Measurements from ENCODE around the gene STAT2. TPM values are rescaled to one million over a fixed set of nuclear protein-coding genes. Genes with fewer than 3 reads are reported as not detected.
"Not testable (repeated sequence)": the region's sequence is repeated elsewhere in the genome, so short reads cannot be mapped to it uniquely, and the experiment has no call there.

STAT2 gene
- total RNA-seq, 1 donor: 280 TPM

GRCh38 chr12:56361487-56362129 is 1.7 kb upstream of the STAT2 start:
- no peak overlapping the region for H3K4me3 ChIP-seq (ENCODE audit: low read depth, low read length)
- DNase-seq (ENCODE audit: low read depth): no peak
- TF ChIP-seq, protein P1, sequence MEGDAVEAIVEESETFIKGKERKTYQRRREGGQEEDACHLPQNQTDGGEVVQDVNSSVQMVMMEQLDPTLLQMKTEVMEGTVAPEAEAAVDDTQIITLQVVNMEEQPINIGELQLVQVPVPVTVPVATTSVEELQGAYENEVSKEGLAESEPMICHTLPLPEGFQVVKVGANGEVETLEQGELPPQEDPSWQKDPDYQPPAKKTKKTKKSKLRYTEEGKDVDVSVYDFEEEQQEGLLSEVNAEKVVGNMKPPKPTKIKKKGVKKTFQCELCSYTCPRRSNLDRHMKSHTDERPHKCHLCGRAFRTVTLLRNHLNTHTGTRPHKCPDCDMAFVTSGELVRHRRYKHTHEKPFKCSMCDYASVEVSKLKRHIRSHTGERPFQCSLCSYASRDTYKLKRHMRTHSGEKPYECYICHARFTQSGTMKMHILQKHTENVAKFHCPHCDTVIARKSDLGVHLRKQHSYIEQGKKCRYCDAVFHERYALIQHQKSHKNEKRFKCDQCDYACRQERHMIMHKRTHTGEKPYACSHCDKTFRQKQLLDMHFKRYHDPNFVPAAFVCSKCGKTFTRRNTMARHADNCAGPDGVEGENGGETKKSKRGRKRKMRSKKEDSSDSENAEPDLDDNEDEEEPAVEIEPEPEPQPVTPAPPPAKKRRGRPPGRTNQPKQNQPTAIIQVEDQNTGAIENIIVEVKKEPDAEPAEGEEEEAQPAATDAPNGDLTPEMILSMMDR (IDR thresholded peaks at IDR 0.05; ENCODE audit: insufficient read depth, low read length): no peak

- peak; percentile 89 for DNase-seq (ENCODE audit: low read depth)
- peak overlapping the region; percentile 78 for H3K4me3 ChIP-seq (ENCODE audit: low read depth, low read length)
- TF ChIP-seq, protein P1 (IDR thresholded peaks at IDR 0.05; ENCODE audit: insufficient read depth, low read length): no peak
These were observed 923 bp downstream of the STAT2 start for GRCh38 chr12:56358836-56359532.

DNA sequence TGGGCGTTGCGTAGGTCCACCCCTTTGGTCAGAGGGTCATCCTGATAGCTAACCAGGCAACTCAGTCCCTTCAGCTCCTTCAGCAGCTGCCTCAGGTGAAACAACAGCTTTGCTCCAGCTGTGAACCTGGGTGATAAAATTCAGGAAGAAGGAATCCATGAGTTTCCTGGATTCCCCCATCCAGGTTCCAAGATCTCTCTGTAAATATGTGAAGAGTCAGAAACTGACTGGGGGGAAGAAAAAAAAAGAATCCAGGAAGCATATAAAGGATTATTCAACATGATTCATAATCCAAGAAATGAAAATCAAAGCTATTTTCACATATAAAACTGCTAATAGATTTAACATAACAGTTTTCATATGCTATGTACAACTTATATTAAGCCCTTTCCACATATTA is 8.6 kb downstream of the STAT2 start:
- no peak for DNase-seq (ENCODE audit: low read depth)
- no peak overlapping the region for H3K4me3 ChIP-seq (ENCODE audit: low read depth, low read length)
- TF ChIP-seq, protein P1 (IDR thresholded peaks at IDR 0.05; ENCODE audit: insufficient read depth, low read length): no peak

- DNase-seq (ENCODE audit: low read depth): no peak
- H3K4me3 ChIP-seq (ENCODE audit: low read depth, low read length): no peak overlapping the region
- TF ChIP-seq, protein P1 (IDR thresholded peaks at IDR 0.05; ENCODE audit: insufficient read depth, low read length): no peak
These were observed 9.2 kb downstream of the STAT2 start for GRCh38 chr12:56350662-56351061.

DNA sequence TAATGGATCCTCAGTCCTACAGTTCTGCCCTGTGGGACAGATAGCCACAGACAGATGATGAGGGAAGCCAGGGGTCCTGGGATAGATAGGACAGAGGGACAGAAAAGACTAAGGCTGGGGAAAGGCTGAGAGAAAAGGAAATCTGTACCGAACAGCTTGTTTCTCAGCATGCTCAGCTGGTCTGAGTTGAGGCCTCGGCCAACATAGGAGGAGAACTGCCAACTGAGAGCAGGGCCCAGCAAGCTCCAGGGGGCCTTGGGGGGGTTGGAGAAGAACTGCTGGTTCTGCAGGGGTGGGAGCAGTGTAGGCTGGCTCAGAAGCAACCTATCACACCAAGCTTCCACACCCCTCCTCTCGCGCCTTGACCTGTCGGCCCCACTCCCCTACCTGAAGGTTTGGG is 11.1 kb downstream of the STAT2 start:
- no peak overlapping the region for H3K4me3 ChIP-seq (ENCODE audit: low read depth, low read length)
- DNase-seq (ENCODE audit: low read depth): no peak
- TF ChIP-seq, protein P1 (IDR thresholded peaks at IDR 0.05; ENCODE audit: insufficient read depth, low read length): no peak

GRCh38 chr12:56347255-56347654 is 12.7 kb downstream of the STAT2 start:
- DNase-seq (ENCODE audit: low read depth); H3K4me3 ChIP-seq (ENCODE audit: low read depth, low read length): not testable (repeated sequence)

DNA sequence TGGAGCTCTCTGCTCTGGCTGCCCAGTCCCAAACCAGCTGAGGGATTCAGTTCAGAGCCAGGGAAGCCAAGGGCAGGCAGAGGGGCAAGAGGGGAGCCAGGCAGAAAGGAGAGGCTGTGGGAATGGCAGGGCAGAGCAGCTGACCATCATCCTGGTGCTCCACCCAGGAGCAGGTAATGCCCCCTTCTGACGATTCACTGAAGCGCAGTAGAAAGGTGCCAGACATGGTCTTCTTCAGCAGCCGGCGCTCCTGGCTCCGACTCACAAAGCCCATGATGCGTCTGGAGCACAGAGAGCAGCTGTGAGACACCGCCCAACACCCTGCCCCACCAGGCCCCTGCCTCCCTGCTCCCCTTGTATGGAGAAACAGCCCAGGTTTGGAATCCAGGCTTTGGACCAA is 13.2 kb downstream of the STAT2 start:
- TF ChIP-seq, protein P1 (IDR thresholded peaks at IDR 0.05; ENCODE audit: insufficient read depth, low read length): no peak
- no peak overlapping the region for H3K4me3 ChIP-seq (ENCODE audit: low read depth, low read length)
- no peak for DNase-seq (ENCODE audit: low read depth)

DNA sequence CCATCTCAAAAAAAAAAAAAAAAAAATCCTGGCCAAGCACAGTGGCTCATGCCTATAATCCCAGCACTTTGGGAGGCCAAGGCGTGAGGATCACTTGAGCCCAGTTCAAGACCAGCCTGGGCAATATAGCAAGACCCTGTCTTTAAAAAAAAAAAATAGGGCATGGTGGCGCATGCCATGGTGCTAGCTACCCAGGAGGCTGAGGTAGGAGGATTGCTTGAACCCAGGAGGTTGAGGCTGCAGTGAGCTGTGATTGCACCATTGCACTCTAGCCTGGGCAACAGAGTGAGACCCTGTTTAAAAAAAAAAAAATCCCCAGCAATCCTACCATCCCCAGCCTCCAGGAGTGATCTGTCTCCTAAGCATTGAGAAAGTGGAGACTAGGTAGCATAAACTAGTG is 17.6 kb downstream of the STAT2 start:
- not testable (repeated sequence) for DNase-seq (ENCODE audit: low read depth)

More for the DNA sequence above, 17.6 kb downstream of the STAT2 start:
- H3K4me3 ChIP-seq (ENCODE audit: low read depth, low read length): not testable (repeated sequence)
